ENCODE results near the gene MGMT.

MGMT gene

DNA sequence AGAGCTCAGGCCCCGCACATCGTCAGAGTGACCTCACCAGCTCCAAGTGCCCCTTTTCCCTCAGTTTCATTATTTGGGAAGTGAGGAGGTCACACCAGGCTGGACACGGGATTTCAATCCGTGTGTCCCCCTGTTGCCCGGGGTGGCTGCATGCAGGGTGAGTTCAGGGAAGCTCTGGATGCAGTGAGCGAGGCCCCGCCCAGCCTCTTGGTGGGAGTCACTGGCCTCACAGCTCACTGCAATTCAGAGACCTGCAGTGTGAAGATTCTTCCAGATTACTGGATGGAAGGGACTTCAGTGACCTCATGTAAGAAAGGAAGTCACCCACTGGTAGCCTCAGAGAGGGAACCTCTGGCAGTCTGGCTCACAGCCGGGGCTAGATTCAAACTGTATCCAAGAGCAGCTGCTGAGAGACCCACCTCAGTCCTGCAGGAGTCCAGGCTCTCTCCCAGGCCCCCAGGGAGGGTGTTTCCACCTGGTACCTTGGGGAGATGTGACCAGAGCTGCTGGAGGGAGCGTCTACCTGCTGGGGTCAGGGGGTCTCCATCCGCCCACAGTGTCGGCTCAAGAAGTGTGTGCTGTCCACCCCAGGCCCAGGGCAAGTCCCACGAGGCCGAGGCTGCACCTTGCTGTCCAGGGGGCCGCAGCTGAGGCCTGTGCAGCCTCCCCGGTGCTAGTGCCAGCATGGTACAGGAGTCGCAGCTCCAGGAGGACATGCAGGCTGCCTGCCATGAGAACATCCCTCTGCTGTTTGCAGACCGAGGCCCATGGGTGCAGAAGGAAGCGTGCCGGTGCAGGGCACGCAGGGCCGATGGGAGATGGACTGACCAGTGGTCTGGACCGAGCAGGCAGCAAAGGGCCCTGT is 54.4 kb downstream of the MGMT start:
- no peak for DNase-seq (ENCODE audit: low read depth)

DNA sequence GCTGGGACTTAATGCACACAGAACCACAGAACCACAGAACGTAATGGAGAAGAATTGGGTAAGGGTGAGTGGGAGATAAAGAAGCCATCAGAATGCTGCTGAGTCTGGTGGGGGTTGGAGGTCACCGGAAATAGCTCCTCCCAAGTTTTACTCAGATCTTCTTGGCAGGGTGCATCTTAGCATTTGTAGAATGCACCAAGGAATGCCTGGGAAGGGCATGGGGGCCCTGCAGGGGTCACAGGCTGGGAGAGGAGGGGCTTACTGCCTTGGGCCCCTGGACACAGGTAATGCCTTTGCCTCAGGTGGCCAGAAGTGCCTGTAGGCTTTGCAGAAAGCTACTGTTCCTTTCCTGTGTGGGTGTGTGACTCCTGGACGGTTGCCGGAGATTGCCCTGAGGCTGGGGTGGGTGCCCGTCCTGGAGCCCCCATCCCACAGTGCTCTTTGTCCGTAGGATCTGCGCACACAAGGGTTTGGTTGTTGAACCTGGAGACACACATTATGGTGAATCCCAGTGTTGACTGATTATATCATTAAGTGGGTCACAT is 55.1 kb downstream of the MGMT start:
- DNase-seq (ENCODE audit: low read depth) = no peak

DNA sequence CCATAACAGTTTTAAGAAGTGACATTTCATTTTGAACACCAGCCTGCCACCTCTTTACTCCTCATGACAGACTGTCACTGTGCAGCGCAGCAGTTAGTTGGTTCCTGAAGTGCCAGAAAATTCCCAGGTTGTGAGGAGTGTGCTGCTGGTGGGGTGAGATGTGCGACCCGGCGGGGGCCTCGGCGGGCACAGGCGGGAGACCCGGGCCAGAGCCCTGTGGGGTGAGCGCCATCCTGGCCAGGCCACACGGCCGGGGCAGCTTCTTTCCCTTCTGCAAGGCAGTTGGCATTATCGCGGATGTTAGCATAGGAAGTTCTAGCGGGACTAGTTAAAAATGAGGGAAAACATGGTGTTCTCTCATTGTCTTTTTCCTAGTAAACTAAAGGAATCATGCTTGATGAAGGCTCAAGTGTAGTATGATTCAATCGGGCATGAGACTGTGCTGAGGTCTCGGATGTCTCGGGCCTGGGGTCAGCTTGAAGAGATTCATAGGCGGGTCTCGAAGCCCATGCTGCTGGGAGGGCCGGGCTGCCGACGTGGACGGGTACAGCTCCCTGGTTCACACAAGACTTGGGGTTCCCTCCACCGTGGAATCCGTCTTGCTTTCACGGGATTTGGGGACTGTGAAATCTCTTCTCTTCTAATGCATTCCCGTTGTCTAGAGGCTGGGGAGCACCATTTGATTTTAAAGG is 56.1 kb downstream of the MGMT start:
- DNase-seq (ENCODE audit: low read depth) = no peak

DNA sequence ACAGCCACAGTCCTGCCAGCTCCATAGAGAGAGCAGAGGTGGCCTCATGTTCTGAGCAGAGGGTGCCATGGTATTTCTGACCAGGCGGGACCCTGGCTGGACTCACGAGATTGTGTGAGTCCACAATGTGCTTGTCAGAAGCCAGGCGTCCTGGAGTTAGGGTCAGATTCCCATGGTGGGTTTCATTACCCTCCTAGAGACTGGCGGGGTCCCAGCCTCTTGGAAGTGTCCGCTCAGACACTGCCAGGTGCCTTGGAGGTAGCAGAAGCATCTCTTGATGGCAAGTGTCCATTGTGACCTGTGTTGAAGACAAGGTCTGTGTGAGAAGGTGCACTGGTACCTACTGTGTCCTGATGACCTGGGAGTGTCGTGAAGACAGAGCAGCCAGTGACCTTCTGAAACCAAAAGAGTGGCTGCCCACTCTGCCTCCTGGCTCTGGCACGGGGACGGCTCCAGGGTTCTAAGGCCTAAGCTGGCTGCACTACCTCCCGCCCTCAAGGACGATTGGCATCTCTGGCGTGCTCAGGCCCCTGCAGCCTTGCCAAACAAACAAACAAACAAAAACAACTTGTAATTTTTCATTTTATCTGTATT is 56.8 kb downstream of the MGMT start:
- DNase-seq (ENCODE audit: low read depth) = no peak

DNA sequence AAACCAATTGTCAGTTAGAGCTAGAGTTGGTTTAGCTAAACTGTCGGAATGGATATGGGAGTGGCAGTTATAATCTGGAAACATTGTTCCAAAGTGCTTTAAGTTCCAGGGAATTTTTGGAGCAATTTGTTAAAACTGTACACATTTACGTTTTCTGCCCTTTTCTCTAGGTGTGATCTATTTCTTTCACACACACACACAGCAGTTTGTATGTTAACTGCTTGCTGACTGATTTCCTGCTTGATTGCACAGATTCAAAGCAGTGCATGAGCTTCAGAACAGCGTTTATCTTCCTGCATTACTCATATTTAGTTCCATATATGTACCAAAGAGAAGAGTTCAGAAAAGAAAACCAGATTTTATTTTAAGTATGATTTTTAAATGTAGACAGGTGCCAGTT is 57.9 kb downstream of the MGMT start:
- no peak for DNase-seq (ENCODE audit: low read depth)

DNA sequence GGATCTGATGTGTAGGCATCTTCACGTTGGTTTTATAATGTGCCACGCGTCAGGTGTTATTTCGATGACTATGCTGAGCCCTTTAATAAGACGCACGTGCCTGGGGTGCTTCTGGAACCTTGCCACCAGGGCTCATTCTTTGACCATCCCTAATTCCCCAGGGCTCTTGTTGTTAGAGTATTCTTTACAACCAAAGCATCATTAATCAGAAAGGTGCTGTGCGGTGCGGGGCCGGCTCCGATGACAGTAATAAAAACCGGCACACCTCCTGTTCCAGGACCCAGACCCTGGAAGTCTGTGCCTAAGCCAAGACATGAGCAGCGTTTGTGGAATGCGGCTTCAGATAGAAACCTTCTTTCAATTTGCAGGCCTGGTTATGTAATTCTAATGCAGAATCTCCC is 58.4 kb downstream of the MGMT start:
- DNase-seq (ENCODE audit: low read depth) = no peak

DNA sequence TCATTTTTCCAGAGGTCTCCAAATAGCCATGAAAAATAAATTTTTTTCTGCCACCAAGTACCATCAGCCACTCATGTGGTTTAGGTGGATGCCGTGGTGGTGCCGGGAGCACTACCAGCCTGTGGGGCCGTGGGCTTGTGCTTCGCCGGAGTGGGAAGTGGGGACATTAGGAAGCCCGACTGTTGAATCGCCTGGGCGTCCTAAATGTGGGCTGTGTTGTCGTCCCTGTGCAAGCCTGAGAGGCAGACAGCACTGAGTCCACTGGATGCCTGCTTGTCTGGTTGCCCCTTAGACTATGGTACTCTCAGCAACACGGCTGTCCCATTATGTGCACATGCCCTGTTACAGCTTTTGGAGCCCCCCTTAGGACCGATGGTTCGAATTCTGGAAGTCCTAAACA is 59.9 kb downstream of the MGMT start:
- DNase-seq (ENCODE audit: low read depth) = no peak

DNA sequence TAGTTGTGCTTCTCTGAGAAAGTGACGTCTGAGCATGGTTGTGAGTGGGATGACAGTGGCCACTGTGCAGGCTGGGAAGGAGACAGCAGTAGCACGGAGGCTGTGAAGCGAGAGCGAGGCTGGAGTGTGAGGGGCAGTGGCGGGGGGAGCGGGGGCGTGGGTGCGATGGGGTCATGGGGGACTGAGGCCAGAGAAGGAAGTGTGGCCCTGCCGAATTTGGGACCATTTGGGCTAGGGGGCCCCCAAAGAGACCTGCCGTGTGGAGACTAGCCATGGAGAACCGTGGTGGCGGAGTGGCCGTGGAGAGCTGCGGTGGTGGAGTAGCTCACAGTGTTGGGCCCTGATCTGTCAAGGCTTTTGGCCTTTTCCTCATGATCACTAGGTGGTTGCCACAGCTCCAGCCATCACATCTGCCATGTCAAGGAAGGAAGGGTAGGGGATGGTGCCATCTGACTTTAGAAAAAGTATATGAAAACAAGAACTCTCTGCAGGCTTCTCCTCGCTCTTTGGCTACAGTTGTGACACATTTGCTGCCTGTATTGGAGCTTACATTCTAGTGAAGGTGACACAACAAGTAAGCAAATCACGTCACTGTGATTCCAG is 61.4 kb downstream of the MGMT start:
- DNase-seq (ENCODE audit: low read depth) = no peak

DNA sequence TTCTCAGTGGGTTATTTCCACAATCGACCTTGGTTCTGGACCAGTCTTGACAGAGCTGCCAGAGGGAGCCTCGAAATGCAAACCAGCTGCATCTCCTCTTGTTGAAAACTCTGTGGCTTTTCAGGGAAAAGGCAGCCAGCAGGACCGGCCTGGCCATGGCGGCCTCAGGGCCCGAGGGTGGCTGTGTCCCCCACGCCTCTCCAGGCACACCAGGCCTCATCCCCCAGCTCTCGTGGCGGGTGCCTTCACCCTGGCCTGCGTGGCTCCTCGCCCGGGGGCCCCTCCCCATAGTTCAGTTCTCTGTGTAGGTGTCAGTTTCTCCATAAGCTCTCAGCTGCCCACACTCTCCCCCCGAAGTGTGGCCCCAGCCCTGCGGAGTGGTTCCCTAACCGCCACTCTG is 63.5 kb downstream of the MGMT start:
- DNase-seq (ENCODE audit: low read depth) = no peak

DNA sequence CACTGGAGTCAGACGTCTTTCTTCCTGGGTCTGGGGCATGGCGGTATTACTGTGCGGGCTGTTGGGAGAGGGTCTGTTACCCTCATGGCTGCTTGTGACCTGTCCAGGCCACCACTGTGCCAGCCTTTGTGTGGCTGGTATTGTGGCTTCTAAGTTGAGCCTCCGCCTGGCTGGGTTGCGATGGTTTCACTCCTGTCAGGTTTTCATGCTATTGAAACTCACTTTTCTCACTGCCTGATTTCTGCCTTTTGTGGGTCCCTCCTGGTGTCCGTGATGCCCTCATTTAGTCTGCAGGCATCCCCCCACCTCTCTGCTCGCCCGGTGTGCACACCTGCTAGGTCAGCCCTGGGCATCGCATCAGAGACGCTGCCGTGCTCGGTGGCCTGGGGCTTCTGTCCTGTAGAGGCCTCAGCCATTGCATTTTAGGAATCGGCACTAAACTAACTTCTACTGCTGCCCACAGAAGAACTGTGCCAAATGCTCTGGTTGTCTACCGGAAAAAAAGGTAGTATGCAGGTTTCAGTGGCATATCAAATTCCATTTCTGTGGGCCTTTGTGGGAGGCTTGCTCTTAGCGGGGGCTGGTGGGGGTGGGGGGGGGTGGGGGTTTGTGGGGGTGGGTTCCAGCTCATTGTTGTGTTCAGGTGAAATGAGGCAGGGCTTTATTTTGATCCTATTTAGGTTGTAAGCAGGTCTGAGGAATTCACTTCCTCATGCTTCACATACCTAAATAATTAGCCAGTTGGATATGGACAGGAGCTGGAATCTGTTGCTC is 64.3 kb downstream of the MGMT start:
- DNase-seq (ENCODE audit: low read depth) = no peak

DNA sequence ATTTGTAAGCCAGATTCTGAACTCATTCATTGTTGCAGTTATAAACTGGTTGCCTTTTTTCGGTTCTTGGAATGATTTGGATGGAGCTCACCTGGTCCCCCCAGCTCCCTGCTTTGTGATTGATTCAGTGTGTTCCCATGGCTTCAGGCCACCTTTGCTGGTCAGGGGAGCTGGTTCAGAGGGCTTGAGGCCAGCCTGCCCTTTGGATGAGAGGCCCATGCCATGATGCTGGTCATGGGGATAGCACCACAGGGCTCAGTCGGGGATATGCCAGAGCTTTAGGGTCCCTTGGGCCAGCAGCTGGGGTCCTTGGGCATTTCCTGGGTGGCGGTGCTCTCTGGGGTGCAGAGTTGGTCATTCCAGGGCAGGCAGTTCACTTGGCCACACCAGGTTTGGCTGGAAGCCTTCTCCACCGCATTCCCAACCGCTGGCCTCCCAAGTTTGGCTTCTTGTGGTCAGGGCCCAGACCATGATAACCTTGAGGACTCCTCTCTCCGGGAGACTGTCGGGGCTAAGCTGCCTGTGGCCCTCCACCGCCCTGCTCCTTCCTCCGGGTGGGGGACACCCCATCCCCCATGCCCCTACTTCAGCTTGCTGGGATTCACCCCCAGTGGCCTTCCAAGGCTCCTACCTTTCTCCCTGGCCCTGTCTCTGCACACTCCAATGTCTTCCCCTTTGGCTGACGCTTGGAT is 65.1 kb downstream of the MGMT start:
- no peak for DNase-seq (ENCODE audit: low read depth)

DNA sequence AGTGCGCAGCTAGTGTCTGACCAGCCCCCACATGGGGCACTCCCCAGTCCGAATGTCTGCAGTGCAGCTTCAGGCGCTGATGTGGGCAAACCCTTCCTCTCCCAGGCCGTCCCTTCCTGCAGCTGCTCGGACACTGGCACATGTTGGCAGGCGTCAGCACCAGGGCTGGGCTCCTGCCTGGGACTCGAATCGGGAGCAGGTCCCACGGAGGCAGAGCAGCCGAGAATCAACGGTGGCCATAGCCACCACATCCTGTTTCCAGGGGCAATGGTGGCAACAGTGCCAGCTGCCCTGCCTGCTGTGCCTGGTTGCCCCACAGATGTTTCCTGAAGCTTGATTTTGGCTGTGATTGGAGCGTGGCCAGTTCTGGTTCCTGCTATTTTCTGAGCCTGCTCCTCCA is 65.8 kb downstream of the MGMT start:
- DNase-seq (ENCODE audit: low read depth) = no peak

DNA sequence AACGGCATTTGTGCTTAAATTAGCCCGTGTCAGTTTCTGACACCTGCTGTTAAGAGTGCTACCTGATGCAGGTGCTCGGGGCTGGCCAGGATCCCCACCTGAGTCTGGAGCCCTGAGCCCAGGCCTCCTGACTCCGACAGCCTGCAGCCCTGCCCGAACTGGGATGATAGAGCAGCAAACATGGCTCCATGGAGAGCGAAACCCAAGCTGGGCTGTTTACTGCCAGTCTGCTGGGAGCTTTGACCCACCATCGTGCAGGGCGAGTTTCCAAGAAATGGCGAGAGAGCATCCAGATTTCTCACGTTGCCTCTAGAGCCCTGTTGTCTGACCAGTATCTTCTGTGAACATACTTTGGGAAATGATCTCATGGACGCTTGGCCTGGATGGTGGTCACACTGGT is 66.2 kb downstream of the MGMT start:
- no peak for DNase-seq (ENCODE audit: low read depth)

DNA sequence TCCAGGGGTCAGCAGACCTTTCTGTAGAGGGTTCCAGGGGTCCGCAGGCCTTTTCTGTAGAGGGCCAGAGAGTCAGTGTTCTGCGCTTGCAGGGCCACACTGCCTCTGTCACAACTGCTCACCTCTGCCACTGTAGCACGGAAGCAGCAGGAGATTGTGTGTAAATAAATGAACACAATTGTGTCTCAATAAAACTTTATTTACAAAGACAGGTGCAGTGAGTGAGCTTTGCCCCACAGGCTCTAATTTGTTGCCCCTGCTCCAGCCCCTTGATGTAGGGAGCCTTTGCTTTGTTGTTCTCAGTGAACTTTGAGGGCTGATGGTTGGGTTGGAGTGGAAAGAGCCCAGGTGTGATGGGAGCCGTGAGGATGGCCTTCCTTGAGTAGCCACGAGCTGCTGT is 67.8 kb downstream of the MGMT start:
- no peak for DNase-seq (ENCODE audit: low read depth)

DNA sequence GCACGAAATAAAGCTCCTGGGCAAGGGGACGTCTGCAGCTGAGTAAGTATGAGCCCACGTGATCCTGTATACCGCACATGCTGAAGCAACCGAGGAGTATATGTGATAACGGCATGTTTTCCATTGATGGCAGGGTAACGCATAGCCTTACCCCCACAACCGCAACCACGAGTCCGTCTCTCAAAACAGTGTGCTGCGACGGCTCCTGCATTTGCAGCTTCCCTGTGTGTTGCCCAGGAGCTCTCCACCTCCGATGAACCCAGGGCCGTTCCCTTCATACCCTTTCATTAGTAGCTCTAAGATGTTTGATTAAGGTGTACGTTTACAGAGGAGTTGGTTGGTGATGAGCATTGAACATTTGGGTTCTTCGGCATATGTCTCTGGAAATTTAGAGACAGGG is 69.3 kb downstream of the MGMT start:
- no peak for DNase-seq (ENCODE audit: low read depth)

DNA sequence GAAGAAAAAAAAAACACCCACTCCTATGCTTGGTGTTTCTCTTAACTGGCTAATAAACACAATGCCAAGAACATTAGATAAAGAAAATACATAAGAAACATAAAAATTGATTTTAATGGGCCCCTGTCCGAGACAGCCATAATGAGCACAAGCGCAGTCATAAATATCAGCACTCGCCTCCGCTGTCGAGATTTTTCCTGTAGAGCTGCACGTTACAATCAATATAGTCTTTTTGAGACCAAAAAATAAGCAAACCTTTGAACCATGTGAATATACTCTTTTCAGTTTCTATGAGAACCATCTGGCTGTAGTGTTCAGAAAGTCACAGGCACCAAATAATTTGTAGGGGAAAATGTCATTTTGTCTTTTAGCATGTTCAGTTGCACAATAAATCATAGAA is 70.1 kb downstream of the MGMT start:
- DNase-seq (ENCODE audit: low read depth) = no peak

DNA sequence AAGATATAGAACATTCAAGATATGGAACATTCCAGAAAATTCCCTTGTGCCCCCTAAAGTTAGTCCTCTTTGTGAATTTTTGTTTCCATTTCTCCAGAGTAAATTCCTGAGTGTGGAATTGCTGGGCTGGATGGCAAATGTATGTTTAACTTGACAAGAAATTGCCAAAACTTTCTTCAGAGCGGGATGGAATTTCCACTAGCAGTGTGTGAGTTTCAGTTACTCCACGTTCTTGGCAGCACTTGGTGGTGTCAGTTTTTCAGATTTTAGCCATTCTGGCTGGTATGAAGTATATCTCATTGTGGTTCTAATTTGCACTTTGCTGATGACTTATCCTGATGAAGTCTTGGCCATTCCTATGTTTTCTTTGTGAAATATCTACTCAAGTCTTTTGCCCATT is 71.2 kb downstream of the MGMT start:
- no peak for DNase-seq (ENCODE audit: low read depth)

DNA sequence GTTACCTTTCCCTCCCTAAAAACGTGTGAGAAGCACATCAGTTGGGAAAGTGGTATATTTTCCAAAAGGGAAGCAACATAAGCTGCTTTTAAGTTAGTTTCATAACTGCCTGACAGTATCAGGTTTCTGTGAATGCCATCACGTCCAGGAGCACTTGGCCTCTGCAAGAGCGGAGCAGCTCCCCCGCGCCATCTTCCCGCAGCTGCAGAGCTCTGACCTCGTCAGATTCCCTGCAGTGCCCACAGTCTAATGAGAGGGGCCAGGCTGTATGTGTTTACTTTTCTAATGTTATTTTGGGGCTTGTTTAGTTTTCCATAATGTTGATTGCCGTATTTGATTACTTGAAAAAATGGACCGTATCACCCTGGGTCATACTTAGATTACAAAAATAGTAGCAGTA is 74.2 kb downstream of the MGMT start:
- DNase-seq (ENCODE audit: low read depth) = no peak

DNA sequence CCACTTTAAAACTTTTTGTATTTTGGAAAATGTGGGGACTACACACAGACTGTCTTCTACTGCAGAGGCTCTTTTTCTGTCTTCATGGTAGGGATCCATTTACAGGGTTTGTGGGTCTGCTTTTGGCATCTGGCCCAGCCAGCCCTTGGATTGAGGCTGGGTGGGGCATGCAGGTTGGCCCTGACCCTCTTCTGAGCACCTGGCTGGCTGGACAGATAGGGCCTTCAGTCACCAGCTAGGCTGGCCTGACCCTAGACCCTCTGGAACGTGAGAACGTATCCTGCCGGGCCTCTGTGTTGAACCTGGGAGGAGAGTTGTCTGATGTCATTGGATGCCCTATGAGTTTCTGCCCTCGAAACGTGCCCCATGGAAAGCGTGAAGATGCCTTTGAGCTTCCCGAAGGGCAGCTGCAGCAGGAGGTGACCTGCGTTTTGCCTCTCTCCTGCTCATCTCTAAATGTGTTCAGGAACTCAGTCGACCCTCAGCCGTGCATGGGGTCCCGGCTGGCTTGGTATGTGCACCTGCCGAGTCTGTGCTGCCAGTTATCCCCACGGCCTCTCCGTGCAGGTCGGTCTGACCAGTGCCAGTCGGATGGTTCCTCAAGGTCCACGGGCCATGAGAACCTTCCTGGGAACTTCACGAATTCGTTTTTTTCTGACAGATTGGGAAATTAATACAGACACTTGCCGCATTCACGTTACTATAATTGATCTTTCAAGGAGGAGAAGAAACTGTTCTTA is 74.9 kb downstream of the MGMT start:
- DNase-seq (ENCODE audit: low read depth) = no peak

DNA sequence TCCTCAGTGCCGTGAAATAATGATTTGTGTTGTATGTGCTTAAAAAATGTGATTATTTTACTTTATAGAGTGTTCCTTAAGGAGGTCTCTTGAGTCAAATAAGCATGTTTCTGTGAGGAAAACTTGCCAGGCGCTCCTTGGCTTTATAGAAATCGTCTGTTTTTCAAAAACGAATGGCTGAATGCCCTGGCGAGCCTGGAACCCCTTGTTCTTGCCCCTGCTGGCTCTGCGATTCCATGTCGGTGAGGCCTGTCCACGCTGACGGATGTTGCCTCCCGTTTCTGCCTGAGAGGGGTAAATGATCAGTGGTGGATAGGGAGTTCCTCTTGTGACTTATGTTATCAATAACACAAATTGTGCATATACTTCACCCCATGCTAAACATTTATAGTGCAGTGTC is 75.5 kb downstream of the MGMT start:
- no peak for DNase-seq (ENCODE audit: low read depth)
